Panc1 (cell line): Measurements from ENCODE around the gene FILIP1L. TPM values are rescaled to one million over a fixed set of nuclear protein-coding genes. Genes with fewer than 3 reads are reported as not detected.
A peak's percentile ranks its signal among the peaks of the same experiment; 100 is the strongest.
"Not testable (repeated sequence)": the region's sequence is repeated elsewhere in the genome, so short reads cannot be mapped to it uniquely, and the experiment has no call there.

Source experiments
- ATAC-seq: fragments of 200-7000 bp; cut with Tn5 transposase; 2 replicates; pipeline ENCODE4 v1.9.1; 2020; ENCODE audit warnings: mild to moderate bottlenecking, moderate library complexity
- BruUV-seq: library from RNA; stranded (reverse); fragments of 400-500 nt; replicated peaks from 2 replicates; lab custom pipeline; 2021; lab: Mats Ljungman, UMichigan
- CTCF ChIA-PET: fragments of 300-600 bp; sonication (Branson Sonifier 250); formaldehyde crosslinking; loops from one replicate; lab custom pipeline; 2022; ENCODE audit warnings: antibody characterized with exemption; lab: Charles Lee
- POLR2A ChIA-PET: fragments of 300-600 bp; sonication (Branson Sonifier 250); formaldehyde crosslinking; loops from one replicate; lab custom pipeline; 2022; ENCODE audit warnings: antibody characterized with exemption; lab: Charles Lee
- DNase-seq: peaks from one replicate; pipeline ENCODE4 v3.0.0-alpha.2; 2010; ENCODE audit warnings: low read depth, low spot score
- H3K27ac ChIP-seq: 2 replicates; pipeline ENCODE4 v1.5.1; 2011; ENCODE audit warnings: mild to moderate bottlenecking, low read length, inconsistent platforms
- H3K27me3 ChIP-seq: fragments of 200-500 bp; sonication (Bioruptor generic); 2 replicates; pipeline ENCODE4 v1.6.0; 2014; ENCODE audit warnings: low read length, inconsistent platforms; ENCODE audit not compliant: control insufficient read depth, insufficient read depth
- H3K36me3 ChIP-seq: fragments of 200-500 bp; sonication (Bioruptor generic); 2 replicates; pipeline ENCODE4 v1.5.1; 2014; ENCODE audit warnings: inconsistent platforms, mild to moderate bottlenecking, low read length, moderate library complexity; ENCODE audit not compliant: control insufficient read depth, insufficient read depth
- H3K4me1 ChIP-seq: 2 replicates; pipeline ENCODE4 v1.5.1; 2011; ENCODE audit warnings: inconsistent platforms, mild to moderate bottlenecking, low read length, moderate library complexity; ENCODE audit not compliant: control insufficient read depth, insufficient read depth
- H3K4me3 ChIP-seq, 2 experiments: 2 replicates each; pipeline ENCODE4 v1.5.1; 2011 to 2012; ENCODE audit warnings: low read depth in 2 of 2, low read length in 2 of 2, mild to moderate bottlenecking in 2 of 2, inconsistent platforms in 1 of 2, moderate library complexity in 1 of 2
- H3K9me3 ChIP-seq: fragments of 200-500 bp; sonication (Bioruptor generic); 2 replicates; pipeline ENCODE4 v1.5.1; 2014; ENCODE audit warnings: low read depth, mild to moderate bottlenecking, inconsistent platforms, low read length, moderate library complexity; ENCODE audit not compliant: control insufficient read depth, insufficient read depth
- CTCF ChIP-seq: fragments of 450-650 bp; IDR thresholded peaks from 2 replicates; pipeline ENCODE4 v1.5.1; 2017; ENCODE audit warnings: mild to moderate bottlenecking
- POLR2AphosphoS5 ChIP-seq: IDR thresholded peaks from 2 replicates; pipeline ENCODE4 v1.6.1; 2012; ENCODE audit warnings: mild to moderate bottlenecking, low read depth, low read length, moderate library complexity
- SIN3A ChIP-seq: IDR thresholded peaks from 2 replicates; pipeline ENCODE4 v1.6.1; 2012; ENCODE audit warnings: low read depth, mild to moderate bottlenecking, low read length, moderate library complexity, borderline replicate concordance; ENCODE audit not compliant: insufficient read depth
- TCF7L2 ChIP-seq: IDR thresholded peaks from 2 replicates; pipeline ENCODE4 v1.6.1; 2011; ENCODE audit warnings: mild to moderate bottlenecking, low read depth, low read length, inconsistent platforms
- in situ Hi-C: cut with HindIII; loops from 2 replicates; pipeline ENCODE4 v1.10.0; 2016; ENCODE audit warnings: low sequenced_read_pairs, low pct_unique_long_range_greater_than_20kb
- intact Hi-C: fragments of 100-400 bp; cut with micrococcal nuclease; formaldehyde crosslinking; loops from one replicate; pipeline ENCODE4 v1.10.0; 2022; ENCODE audit not compliant: unreplicated experiment
- total RNA-seq: library from RNA; stranded (reverse); gene quantifications from one replicate; pipeline ENCODE4 v1.2.1, GENCODE V29; 2021; ENCODE audit not compliant: unreplicated experiment
- TF ChIP-seq, protein P1 (sequence below), 2 experiments: IDR thresholded peaks; 2 replicates each; pipeline ENCODE4 v1.6.1; 2011 to 2012; ENCODE audit warnings: low read depth in 2 of 2, control low read depth in 1 of 2, low read length in 1 of 2, mild to moderate bottlenecking in 1 of 2, moderate library complexity in 1 of 2; ENCODE audit not compliant: insufficient read depth in 1 of 2

FILIP1L gene
- total RNA-seq, 1 experiment from 2014 or later, result 3.2 TPM

DNA sequence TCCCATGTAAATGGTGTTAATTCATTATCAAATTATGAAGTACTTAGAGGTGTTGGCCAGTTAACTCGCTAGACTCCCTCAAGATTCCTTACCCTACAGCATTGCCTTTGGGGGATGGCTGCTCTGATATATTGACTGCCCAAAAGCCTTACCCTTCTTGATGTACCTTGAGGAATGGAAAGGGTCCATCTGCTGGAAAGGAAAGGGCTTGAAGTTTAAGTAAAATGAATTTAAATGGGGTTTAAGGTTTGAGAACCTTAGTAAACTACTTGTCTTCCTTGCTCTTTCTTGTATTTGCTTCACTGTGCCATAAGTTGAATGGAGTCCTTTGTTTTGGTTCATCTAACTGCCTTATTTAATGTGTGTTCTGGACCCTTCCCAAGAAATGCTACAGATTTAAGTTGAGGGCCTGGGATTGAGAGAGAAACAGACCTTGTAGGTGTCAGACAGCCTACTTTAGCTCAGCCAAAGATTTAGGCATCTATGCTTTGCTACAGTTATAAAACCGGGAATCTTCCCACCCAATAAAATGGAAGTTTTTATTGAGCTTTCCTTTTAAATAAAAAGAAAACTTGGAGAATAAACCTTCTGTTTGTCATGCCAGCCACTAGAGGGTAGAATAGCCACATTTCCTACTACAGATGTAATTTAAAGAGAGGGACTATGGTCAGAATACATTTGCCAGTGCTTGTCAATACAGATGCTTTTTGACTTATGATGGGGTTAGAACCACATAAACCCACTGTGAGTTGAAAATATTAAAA is 271.3 kb downstream of the FILIP1L start:
- no peaks in the 10 kb centered on the region for H3K9me3 ChIP-seq
- H3K4me3 ChIP-seq, result no peak overlapping the region
- TF ChIP-seq CTCF (peak; percentile 79), SIN3A (no peak), POLR2AphosphoS5 (no peak), TCF7L2 (no peak)
- no peaks in the 10 kb centered on the region for H3K27me3 ChIP-seq
- H3K27ac ChIP-seq, result peak overlapping the region; percentile 64
- CTCF ChIA-PET, result interaction anchor here (0.6 to 2.2 kb wide), 6 partner anchors 19 to 411 kb away, joined by 3 to 29 read pairs (median 5); no protein-coding TSS in a partner anchor
- H3K36me3 ChIP-seq, result no peaks in the 10 kb centered on the region
- peaks cover 16% of the 10 kb centered on the region for H3K4me1 ChIP-seq
- no TSS peak for BruUV-seq
- peak; percentile 87 for ATAC-seq
- POLR2A ChIA-PET, result no interaction called here
- intact Hi-C loops, result loop anchor here (5.0 kb wide), 1 partner anchor 204 kb away; no protein-coding TSS in a partner anchor
- in situ Hi-C loops, result no loop called here
- DNase-seq, result no peak

DNA sequence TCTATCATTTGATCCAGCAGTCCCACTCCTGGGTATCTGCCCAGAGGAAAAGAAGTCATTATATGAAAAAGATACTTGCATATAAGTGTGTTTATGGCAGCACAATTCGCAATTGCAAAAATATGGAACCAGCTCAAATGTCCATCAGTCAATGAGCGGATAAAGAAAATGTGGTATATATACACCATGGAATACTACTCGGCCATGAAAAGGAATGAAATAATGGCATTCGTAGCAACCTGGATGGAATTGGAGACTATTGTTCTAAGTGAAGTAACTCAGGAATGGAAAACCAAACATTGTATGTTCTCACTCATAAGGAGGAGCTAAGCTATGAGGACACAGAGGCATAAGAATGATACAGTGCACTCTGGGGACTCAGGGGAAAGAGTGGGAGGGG is 272.4 kb downstream of the FILIP1L start:
- H3K27ac ChIP-seq, BruUV-seq, DNase-seq, H3K9me3 ChIP-seq, ATAC-seq, in situ Hi-C loops, H3K4me3 ChIP-seq, POLR2A ChIA-PET, H3K36me3 ChIP-seq, H3K27me3 ChIP-seq: not testable (repeated sequence)
- peaks cover 16% of the 10 kb centered on the region for H3K4me1 ChIP-seq
- intact Hi-C loops, result loop anchor here (5.0 kb wide), 1 partner anchor 205 kb away; no protein-coding TSS in a partner anchor
- CTCF ChIA-PET, result interaction anchor here (0.6 kb wide), 1 partner anchor 10 kb away, joined by 7 read pairs; no protein-coding TSS in a partner anchor

DNA sequence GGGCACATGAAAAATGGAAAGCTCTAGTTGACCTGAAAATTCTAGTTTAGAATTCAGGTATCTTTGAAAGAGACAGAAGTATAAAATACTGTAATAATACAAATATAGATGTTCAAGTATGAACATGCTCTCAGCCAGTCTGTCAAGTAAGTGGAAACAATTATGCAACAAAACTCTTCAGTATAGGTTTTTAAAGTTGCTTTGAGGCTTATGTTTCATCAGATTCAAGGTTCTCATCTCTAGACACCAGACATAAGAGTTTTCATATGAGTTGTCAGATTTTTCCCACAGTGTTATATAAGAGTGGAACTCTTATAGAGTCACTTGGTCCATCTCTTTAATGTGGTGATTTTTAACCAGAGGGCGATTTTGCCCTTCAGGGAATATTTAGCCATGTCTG is 274.7 kb downstream of the FILIP1L start:
- no peak overlapping the region for H3K27ac ChIP-seq
- ChIA-PET CTCF (interaction anchor here (1.1 kb wide), 1 partner anchor 414 kb away, joined by 5 read pairs; no protein-coding TSS in a partner anchor), POLR2A (no interaction called here)
- no peaks in the 10 kb centered on the region for H3K9me3 ChIP-seq
- intact Hi-C loops, result loop anchor here (5.0 kb wide), 1 partner anchor 208 kb away; no protein-coding TSS in a partner anchor
- no TSS peak for BruUV-seq
- H3K27me3 ChIP-seq, result no peaks in the 10 kb centered on the region
- ATAC-seq, result no peak
- H3K36me3 ChIP-seq, result no peaks in the 10 kb centered on the region
- H3K4me3 ChIP-seq, result no peak overlapping the region
- in situ Hi-C loops, result no loop called here
- TF ChIP-seq, protein P1, sequence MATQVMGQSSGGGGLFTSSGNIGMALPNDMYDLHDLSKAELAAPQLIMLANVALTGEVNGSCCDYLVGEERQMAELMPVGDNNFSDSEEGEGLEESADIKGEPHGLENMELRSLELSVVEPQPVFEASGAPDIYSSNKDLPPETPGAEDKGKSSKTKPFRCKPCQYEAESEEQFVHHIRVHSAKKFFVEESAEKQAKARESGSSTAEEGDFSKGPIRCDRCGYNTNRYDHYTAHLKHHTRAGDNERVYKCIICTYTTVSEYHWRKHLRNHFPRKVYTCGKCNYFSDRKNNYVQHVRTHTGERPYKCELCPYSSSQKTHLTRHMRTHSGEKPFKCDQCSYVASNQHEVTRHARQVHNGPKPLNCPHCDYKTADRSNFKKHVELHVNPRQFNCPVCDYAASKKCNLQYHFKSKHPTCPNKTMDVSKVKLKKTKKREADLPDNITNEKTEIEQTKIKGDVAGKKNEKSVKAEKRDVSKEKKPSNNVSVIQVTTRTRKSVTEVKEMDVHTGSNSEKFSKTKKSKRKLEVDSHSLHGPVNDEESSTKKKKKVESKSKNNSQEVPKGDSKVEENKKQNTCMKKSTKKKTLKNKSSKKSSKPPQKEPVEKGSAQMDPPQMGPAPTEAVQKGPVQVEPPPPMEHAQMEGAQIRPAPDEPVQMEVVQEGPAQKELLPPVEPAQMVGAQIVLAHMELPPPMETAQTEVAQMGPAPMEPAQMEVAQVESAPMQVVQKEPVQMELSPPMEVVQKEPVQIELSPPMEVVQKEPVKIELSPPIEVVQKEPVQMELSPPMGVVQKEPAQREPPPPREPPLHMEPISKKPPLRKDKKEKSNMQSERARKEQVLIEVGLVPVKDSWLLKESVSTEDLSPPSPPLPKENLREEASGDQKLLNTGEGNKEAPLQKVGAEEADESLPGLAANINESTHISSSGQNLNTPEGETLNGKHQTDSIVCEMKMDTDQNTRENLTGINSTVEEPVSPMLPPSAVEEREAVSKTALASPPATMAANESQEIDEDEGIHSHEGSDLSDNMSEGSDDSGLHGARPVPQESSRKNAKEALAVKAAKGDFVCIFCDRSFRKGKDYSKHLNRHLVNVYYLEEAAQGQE (IDR thresholded peaks at IDR 0.05; ENCODE audit: insufficient read depth in 1 of 2, low read depth in 2 of 2, low read length in 1 of 2), result no peak
- TF ChIP-seq CTCF (no peak), POLR2AphosphoS5 (no peak), SIN3A (no peak), TCF7L2 (no peak)
- H3K4me1 ChIP-seq, result peaks cover 16% of the 10 kb centered on the region
- no peak for DNase-seq
